ENCODE results near the gene MECP2.

- no peak for TF ChIP-seq CTCF (IDR thresholded peaks at IDR 0.05; ENCODE audit: low read depth, low read length)
- TF ChIP-seq EZH2phosphoT487 (IDR thresholded peaks at IDR 0.05; ENCODE audit: low read depth), result no peak
Observed at GRCh38 chrX:153983321-153983801, 114.2 kb downstream of the MECP2 start.

All from OCI-LY3 (cell line).